NCI-H510A treated with DMSO at 0.1 percent for 48 hours (cell line): ENCODE results near the gene IFIT1.
A peak's percentile ranks its signal among the peaks of the same experiment; 100 is the strongest.
"Not testable (repeated sequence)": the region's sequence is repeated elsewhere in the genome, so short reads cannot be mapped to it uniquely, and the experiment has no call there.

Source experiments
- DNase-seq: peaks from one replicate; lab custom pipeline; 2025; lab: John Stamatoyannopoulos, UW

The IFIT1 gene

GRCh38 chr10:89391907-89392756, at the start of gene IFIT1:
TSS of gene IFIT1 (plus strand) at chr10:89392623. CDS start at chr10:89392713, 90 bp downstream.
- peak; percentile 38 for DNase-seq

GRCh38 chr10:89343089-89343767, 49.2 kb upstream of the IFIT1 start:
- no peak for DNase-seq

GRCh38 chr10:89344156-89344555, 48.3 kb upstream of the IFIT1 start:
- no peak for DNase-seq

- no peak for DNase-seq
Measured at GRCh38 chr10:89345367-89346000, 46.9 kb upstream of the IFIT1 start.

GRCh38 chr10:89346405-89347254, 45.8 kb upstream of the IFIT1 start:
- no peak for DNase-seq

GRCh38 chr10:89347701-89348457, 44.5 kb upstream of the IFIT1 start:
- no peak for DNase-seq

GRCh38 chr10:89348481-89348880, 43.9 kb upstream of the IFIT1 start:
- DNase-seq = no peak

- no peak for DNase-seq
Measured at GRCh38 chr10:89348975-89349374, 43.4 kb upstream of the IFIT1 start.

- DNase-seq = not testable (repeated sequence)
Measured at GRCh38 chr10:89350631-89351315, 41.6 kb upstream of the IFIT1 start.

- no peak for DNase-seq
Measured at GRCh38 chr10:89351412-89351779, 41.0 kb upstream of the IFIT1 start.

- no peak for DNase-seq
Measured at GRCh38 chr10:89351780-89352597, 40.4 kb upstream of the IFIT1 start.

GRCh38 chr10:89352802-89353201, 39.6 kb upstream of the IFIT1 start:
- DNase-seq = no peak

GRCh38 chr10:89355394-89355931, 37.0 kb upstream of the IFIT1 start:
- DNase-seq = no peak

- DNase-seq = no peak
Measured at GRCh38 chr10:89357096-89357495, 35.3 kb upstream of the IFIT1 start.

GRCh38 chr10:89357975-89358374, 34.4 kb upstream of the IFIT1 start:
- no peak for DNase-seq

GRCh38 chr10:89360157-89360556, 32.3 kb upstream of the IFIT1 start:
- no peak for DNase-seq

GRCh38 chr10:89362929-89363328, 29.5 kb upstream of the IFIT1 start:
- no peak for DNase-seq

GRCh38 chr10:89363729-89364442, 28.5 kb upstream of the IFIT1 start:
- DNase-seq = no peak

- DNase-seq = no peak
Measured at GRCh38 chr10:89364531-89364930, 27.9 kb upstream of the IFIT1 start.
